Mesenteric fat pad (tissue), 1 donor: ENCODE data around the gene ITIH5. TPM values are rescaled to one million over a fixed set of nuclear protein-coding genes. Genes with fewer than 3 reads are reported as not detected.

Experiments
- DNase-seq: peaks from one replicate; pipeline ENCODE4 v3.0.0-alpha.2; 2020; ENCODE audit warnings: low spot score
- total RNA-seq: library from RNA; stranded (reverse); fragmentation: NEBNext Ultra II Directional; extraction: Animal tissue kit (Norgen Biotek cat#: 25700); gene quantifications from one replicate; pipeline ENCODE4 v1.2.1, GENCODE V29; 2021
- donor health status: DM: yes; HTN: yes; CAD: no.

The ITIH5 gene
- total RNA-seq, 1 donor from 2014 or later: 439 TPM

- no peak for DNase-seq
Measured at GRCh38 chr10:7523656-7524055, 143.1 kb downstream of the ITIH5 start.

GRCh38 chr10:7520507-7521485 is 146.0 kb downstream of the ITIH5 start:
- no peak for DNase-seq

DNA sequence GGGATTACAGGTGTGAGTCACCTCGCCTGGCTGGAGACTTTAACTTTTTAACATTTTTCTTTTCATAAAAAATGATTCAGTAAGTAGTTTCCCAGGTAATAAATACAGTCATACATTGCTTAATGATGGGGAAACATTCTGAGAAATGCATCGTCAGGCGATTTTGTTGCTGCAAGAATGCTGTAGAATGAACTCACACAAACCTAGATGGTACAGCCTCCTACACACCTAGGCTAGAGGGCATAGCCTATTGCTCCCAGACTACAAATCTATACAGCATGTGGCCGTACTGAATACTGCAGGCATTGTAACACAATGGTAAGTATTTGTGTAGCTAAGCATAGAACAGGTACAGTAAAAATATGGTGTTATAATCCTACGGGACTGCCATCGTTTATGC is 147.4 kb downstream of the ITIH5 start:
- DNase-seq: no peak

DNA sequence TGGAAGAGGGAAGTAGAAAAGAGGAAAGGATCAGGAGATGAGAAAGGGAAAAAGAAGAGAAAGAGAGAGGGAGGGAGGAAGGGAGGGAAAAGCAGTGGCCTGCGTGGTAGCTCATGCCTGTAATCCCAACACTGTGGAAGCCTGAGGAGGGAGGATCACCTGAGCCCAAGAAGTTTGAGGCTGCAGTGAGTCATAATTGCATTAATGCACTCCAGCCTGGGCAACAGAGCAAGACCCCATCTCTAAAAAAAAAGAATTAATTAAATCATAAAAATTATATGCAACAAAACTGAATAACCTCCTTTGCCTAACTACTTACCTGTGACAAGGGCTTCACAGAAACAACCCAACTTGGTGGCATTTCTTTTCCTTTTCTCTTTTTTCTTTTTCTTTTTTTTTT is 148.1 kb downstream of the ITIH5 start:
- no peak for DNase-seq

- no peak for DNase-seq
Measured at GRCh38 chr10:7515439-7515838, 151.3 kb downstream of the ITIH5 start.

- no peak for DNase-seq
Measured at GRCh38 chr10:7513936-7514335, 152.8 kb downstream of the ITIH5 start.

DNA sequence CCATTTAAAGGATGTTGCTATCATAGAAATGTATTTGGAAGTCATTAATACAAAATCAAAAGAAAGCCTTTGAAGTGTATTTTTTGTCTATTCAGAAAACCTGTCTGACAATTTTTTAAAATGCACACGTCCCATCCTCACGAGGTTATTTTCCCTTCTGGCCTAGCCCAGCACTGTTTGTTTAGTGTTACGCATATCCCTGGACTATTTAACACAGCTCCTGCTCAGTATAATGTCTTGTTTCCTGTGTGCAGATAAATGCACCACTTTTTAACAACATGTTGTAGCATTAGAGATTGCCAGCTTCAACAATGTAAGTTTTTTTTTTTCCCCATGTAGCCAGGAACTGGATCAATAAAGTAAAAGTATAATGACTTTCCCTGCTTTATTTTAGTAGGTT is 153.3 kb downstream of the ITIH5 start:
- DNase-seq: no peak

DNA sequence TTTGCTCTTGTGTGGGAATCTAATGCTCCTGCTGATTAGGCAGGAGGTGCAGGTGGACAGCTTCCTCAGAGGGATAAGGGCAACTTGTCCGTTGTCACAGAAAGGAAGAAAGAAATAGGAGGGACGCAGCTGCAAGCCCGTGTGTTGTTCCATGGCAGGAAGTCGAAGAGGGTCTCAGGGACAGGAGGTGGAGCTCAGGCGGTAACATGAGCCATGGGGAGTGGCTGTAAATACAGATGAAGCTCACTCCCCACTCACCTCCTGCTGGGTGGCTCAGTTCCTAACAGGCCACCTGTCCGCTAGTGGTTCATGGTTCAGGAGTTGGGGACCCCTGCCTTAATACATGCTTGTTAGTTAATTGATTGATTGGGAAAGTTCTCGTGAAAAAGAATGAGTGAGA is 154.3 kb downstream of the ITIH5 start:
- DNase-seq: no peak

DNA sequence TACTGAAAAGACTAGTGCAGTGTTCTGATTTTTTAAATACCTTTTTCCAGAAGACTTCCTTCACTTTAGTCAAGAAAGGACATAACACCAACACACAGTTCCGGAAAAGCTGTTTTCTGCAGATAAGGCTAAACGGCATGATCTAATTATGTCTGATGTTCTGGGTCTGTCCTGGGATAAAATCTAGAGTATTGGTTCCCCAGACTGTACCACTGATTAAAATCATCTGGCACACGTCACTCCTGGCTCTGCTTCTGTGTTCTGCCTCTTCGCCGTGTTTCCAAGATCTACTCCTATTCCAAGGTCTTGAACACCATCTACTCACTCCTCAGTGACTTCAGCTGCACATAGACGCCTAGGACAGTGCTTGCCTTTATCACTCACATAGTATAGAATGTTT is 155.2 kb downstream of the ITIH5 start:
- no peak for DNase-seq

Other genes with a start within 250 kb of the ITIH5 start
- gene ITIH2, start 36.4 kb upstream of the ITIH5 start, total RNA-seq: not detected
- gene KIN, start 121.0 kb upstream of the ITIH5 start, total RNA-seq: 10.6 TPM
- 206 TPM for gene ATP5F1C, start 121.2 kb upstream of the ITIH5 start, total RNA-seq
- gene TAF3, start 151.5 kb upstream of the ITIH5 start, total RNA-seq: 8.3 TPM